DOHH2 (cell line): Measurements from ENCODE around the gene HES1.

ENCODE experiments used
- CTCF ChIP-seq: fragments of 200-600 bp; sonication (generic); IDR thresholded peaks from one replicate; pipeline ENCODE4 v1.5.1; 2014; ENCODE audit warnings: antibody characterized with exemption, mild to moderate bottlenecking, low read depth, low read length; ENCODE audit not compliant: poor library complexity, severe bottlenecking
- EZH2phosphoT487 ChIP-seq: fragments of 200-600 bp; sonication (generic); IDR thresholded peaks from 2 replicates; pipeline ENCODE4 v1.6.1; 2017; ENCODE audit warnings: borderline replicate concordance, mild to moderate bottlenecking, antibody characterized with exemption, low read length, moderate library complexity, mixed read lengths

- no peak for TF ChIP-seq CTCF
- TF ChIP-seq EZH2phosphoT487 = no peak
Measured at GRCh38 chr3:194086388-194087075, 49.4 kb upstream of the HES1 start.
